Stimulated activated CD4-positive, alpha-beta T cell treated with anti-CD3 and anti-CD28 coated beads, Interleukin-12 subunit alpha, Interleukin-12 subunit beta, amount 100 ng/mL, for 48 hours (primary cell): ENCODE results near the gene HS3ST3A1.
"Not testable (repeated sequence)": the region's sequence is repeated elsewhere in the genome, so short reads cannot be mapped to it uniquely, and the experiment has no call there.

ENCODE experiments used
- DNase-seq, 3 donors: peaks; one replicate each; pipeline ENCODE4 v3.0.0-alpha.2; 2020; ENCODE audit warnings: low read depth in 2 of 3, low spot score in 1 of 3

Gene HS3ST3A1

DNA sequence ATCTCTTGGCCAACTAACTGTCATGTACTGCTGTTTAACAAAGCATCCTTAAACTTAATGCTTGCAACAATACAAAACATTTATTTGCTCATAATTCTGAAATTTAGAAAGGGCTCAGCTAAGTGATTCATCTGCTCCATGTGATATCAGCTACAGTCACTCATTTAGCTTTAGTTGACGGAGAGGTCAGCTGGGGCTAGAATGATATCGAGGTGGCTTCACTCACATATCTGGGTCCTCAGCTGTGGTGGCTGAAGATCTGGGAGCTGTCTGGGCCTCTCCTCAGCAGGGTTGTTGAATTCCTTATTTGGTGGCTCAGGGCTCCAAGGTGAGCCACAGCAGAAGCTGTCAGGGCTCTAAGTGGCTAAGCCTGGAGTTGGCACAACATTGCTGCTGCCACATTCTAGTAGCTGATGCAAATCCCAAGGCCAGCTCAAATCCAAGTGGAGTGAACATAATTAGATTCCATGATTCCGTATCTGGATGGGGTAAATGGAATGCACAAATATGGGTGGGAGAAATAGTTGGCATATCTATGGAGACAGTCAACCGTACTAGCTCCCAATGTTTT, 62.8 kb downstream of the HS3ST3A1 start:
- DNase-seq, result no peak

DNA sequence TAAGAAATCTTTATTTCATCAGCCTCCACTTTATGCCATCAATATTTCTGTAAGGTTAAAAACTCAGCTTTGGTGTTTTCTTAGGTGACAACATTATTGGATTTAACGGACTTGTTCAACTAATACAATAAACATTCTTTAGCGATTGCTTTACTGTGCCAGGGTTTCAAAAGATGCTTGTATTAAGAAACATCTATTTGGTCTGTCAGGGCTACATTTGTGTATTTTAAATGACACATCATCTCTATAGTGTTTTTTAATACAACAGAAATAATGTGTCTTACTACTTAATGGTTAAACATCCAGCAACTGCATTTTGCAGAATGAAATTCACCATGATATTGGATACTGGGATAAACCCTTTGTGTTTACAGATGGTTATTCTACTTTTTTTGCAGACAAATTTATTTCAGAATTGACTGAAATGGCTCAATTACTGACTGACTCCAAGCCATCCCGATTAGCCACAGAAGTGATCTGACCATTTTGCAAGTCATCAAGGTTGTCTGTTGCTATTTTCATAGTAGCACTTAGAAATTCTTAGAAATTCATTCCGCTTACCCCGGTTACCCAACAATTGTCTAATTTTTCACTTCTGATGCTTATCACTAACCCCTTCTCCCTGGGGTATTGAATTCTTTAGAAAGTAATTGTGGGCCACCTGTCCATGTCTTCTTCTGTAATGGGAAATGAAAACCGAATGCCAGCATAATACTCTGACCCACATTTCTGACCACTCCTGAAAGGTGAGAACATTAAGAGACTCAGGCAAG, 63.7 kb downstream of the HS3ST3A1 start:
- no peak for DNase-seq

DNA sequence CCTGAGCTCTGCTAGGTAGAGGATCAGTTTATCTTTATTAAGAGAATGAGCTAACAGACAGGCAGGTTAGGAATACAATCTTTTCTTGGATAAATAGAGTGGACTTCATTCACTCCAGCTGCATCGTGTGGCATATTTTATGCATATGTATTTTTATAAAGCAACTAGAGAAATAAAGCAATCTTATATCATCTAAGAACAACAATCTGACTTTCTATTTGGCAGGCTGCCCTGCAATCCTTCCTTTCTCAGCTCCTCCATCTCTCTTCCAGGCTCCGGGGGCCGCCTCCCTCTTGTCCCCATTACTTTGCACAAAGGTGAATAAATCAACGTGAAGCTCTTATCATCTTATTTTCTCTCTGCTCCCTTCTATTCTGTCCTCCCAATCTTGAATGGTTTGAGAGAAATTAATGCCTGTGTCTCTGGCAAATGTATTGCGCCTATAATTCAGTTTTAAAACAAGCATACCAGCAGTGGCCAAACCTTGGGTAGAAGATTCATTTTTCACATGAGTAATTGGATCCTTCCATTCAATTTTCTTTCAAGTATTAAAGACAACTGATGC, 64.5 kb downstream of the HS3ST3A1 start:
- no peak for DNase-seq

DNA sequence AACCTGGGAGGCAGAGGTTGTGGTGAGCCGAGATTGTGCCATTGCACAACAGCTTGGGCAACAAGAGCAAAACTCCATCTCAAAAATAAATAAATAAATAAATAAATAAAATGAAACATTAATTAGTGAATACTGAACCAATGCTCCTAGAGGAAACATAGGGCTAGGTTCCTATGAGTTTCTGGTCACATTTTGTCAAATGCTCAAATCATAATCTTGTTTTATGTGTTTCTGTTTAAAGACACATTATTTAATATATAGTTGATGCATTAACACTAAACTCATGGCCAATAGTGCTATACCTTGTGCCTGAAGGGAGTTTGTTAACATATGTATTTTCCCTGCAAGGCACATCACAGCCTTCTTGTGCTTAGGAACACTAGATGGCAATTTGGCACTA, 66.8 kb downstream of the HS3ST3A1 start:
- no peak for DNase-seq

DNA sequence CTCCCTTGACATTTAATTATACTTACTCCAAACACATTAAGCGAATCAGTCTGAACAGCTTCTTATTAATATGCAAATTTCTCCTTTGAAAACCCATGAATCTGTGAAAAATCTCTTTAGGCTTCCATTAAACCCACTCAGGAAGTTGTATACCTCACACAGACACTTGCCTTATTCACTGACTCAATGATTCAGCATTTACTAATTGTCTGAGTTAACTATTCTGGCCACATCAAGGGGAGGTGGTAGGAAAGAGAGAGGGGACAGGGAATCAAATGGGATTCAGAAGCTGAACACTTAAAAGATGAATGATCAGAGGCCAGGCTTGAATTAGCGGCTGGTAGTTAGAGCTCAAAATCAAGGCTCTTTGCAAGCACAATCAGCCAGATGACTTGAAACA, 70.0 kb downstream of the HS3ST3A1 start:
- DNase-seq, result no peak

DNA sequence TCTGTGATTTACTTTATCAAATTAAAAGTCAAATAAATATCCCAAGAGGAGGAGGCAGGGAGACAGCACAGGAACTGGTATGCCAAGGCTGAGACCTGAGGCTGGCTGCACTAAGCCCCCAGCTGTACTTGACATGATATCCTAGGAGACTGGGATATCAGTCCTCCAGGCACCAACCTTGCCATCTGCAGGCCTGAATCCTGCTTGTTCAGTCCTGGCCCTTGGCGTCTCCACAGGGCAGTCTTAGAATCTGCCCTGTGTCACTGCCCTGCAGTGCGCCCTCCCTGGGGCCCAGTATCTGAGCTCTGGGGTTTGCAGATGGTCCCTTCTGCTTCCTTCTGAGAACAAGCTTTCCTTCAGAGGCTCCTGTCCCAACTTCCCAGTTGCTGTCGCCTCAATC, 75.9 kb downstream of the HS3ST3A1 start:
- no peak for DNase-seq

DNA sequence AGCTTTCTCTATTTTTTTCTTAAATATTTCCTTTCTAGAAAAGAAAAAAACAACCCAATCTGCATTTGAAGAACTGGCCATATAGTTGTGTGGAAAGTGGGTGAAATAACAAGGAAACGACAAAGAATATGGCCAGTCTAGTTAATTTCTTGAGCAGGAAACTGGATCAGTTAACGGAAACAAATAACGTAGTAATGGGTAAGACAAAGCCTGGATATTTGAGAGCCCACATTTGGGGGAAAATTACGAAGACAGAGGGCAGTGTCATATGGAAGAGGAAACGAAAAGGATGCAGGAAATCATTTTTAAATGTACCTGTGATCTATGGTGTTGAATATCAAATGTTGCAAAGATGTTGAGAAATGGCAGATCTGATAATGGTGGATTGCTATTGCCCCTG, 78.6 kb downstream of the HS3ST3A1 start:
- DNase-seq, result no peak

DNA sequence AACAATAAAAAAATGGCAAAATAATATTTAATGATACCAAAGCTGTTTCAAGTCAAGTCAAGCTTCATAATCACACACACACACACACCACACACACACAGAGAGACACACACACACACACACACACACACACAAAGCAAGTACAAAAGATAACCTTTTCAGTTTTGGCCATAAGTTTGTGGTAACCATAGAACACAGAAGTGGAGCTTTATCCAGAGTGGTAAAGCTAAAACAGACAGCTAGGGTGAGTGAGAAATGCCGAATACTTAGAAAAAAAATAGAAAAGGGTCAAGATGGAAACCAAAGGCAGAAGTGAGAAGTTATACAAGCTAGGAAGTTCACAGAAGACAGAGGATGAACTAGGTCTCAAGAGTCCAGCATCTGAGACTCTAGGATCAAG, 79.0 kb downstream of the HS3ST3A1 start:
- DNase-seq, result no peak

DNA sequence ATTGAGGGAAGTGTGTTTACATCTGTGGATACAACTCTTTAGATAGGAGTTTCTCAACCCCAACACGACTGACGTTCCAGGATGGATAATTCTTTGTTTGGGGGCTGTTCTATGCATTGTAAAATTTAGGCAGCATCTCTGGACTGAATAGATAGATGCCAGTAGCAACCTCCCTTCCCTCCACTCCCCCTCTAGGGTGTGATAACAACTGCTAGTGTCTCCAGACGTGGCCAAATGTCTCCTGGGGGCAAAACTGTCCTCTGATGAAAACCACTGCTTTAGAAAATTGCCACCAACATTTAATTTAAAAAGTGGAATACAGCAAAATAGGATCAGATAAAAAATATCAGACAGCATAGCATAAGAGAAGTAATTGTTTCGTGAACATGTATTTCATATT, 79.9 kb downstream of the HS3ST3A1 start:
- DNase-seq, result no peak

DNA sequence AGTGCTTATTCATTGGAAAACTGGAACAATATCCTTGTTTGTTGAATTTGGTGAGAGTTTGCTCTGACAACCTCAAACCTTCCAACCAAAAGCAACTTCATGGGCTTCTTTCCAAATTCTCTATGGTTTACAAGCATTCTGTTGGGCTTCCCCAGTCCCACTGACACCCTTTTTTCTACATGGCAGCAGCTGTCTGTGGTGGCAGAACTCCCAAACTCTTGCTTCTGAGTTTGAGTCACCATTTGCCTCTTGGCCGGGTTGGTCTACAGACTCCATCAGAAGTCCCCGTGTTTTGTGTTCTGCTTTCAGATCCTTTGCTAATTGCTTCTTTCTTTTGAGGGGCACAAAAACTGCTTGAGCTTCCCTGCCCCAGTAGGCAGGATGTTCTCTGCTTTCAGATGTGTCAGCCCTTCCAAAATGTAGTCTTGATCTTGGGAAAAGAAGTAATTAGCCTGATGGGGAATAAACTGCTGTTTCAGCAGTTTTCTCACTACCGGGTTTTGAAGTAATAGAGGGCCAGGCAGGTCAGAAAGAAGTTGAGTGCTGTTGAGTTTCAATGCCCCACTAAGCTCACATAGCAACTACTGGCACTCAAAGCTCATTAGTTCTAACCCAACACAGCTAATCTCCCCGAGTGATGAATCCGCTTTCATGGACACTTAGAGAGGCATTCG, 80.7 kb downstream of the HS3ST3A1 start:
- no peak for DNase-seq

DNA sequence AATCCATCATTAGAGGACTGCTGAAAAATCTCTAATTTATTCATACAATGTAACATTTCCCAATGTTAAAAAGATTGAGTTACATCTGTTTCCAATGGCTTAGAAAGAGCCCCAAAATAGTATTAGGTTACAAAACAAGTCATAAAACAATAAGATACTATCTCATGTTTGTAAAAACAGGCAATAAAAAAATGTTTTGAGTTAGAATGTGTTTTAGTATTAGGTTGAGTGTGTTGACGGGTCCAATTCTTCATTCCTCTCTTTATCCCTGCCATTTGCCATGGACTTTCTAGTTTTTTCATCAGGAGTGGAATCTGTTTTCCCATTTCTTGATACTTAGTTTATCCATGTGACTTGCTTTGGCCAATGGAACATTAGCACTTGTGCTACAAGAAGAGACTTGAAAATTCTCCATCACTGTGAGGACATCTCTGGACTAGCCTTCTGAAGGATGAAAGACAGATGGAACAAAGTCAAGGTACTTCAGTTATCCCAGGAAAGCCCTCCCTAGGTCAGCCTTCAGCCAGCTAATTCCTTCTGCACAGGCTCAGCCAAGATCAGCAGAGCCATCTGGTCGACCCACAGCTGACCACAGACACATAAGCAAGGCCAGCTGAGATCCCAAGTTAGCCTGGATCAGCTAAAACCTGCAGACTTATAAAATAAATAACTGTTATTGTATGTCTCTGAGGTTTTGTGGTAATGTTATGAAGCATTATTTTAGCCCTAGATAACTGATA, 83.3 kb downstream of the HS3ST3A1 start:
- no peak for DNase-seq

DNA sequence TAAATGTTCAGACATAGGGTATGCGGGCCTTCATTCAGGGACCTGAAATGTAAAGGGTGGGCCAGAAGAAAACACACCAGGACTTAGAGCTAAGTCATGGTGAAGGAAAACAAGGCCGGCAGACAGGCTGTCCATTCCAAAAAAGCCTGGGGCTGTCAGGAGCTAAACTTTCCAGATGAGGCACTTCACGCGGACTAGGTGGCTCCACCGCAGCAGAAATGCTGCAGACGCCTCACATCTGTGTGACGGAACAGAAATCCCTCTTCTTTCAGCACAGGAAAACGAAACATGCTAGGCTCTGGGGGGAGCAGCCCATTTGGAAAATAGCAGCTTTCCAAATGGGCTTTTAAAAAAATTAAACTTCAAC, 88.7 kb downstream of the HS3ST3A1 start:
- no peak for DNase-seq

DNA sequence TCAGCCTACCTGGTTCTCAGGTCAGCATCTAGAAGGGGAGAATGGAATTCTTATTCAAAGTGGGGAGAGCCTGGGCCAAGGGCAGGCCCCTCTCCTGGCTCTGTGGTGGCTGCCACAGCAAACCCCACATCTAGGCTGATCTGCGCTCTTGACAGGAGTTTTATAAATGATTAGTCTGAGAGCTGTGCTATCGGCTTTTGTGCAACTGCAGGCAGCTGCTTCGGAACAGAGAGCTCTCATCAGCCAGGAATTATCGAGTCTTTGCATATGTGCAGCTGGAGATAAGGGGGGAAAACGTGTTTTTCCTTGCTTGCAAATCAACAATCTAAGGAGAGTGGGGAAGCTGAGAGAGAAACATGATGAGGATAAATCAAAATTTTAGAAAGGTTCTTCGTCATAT, 91.7 kb downstream of the HS3ST3A1 start:
- no peak for DNase-seq

DNA sequence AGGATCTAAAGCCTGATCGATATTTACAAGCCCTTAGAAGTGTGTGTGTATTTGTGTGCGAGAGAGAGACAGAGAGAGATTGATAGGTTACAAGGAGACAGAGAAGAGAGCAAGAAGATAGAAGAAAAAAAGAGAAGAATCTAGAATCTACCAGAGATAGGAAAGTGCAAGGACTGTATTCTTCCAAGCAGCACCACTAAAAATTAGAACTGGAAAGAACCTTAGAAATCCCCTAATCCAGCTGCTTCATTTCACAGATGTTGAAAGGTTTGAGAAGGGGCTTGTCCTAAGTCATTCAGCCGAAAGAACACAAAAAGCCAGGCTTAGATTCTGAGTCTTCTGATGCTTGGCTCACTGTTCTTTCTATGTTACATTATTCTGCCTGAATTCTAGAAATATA, 92.2 kb downstream of the HS3ST3A1 start:
- no peak for DNase-seq

DNA sequence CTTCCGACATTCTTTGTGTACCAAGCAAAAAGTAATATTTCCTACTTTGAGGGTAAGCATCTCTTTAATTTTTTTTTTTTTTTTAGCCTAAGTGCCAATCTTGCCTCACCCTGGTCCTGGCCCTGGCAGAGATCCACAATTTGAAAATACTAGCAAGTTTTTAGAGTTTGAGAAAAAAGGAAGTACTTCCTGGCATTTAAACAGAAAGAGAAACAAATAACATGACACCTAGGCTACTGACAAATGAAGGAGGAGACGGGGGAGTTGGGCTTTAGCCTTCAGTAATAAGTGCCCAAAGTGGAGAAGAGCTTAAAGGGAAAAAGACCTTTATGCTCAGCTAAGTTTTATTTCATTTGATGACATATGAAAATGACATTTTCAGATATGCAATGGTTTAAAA, 92.8 kb downstream of the HS3ST3A1 start:
- DNase-seq, result no peak

DNA sequence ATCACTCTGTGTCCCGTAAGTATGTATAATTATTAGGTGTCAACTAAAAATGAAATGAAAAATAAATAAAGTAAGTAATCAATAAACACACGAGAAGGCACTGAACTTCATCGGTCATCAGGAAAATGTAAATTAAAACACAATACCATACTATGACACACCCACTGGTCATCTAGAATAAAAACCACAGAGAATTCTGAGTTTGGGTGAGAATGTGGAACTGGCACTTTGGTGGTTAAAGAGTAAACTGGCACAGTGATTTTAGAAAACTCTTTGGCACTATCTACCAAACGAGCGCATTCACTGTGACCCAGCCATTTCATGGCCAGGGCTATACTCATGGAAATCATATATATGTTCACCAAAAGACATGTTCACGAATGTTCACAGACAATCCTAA, 98.2 kb downstream of the HS3ST3A1 start:
- no peak for DNase-seq

DNA sequence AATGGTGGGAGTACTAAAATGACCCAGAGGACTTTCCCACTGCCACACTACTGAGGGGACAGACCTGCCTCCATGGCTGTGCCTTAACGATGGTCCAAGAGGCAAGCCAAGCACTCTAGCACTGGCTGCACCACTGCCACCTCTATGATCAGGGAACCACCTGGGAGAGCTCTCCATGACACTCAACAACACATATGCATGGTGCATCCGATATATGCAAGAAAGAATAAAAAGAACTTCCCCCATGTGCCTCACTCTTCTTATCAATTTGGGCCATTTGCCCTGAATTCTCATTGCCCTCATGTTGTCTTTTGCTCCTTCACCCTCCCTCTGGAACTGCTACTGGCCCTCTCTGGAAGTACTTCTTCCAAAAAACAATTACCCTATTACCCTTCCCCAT, 99.5 kb downstream of the HS3ST3A1 start:
- no peak for DNase-seq

DNA sequence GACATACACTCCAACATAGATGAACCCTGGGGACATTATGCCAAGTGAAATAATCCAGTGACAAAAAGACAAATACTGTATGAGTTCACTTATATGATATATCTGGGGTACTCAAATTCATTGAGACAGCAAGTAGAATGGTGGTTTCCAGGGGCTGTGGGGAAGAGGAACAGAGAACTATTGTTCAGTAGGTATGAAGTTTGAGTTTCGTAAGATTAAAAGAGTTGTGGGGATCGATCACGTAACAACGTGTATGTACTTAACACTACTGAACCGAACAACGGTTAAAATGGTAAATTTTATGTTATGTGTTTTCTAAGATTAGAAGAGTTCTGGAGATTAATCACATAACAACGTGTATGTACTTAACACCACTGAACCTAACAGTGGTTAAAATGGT, 100.8 kb downstream of the HS3ST3A1 start:
- no peak for DNase-seq

DNA sequence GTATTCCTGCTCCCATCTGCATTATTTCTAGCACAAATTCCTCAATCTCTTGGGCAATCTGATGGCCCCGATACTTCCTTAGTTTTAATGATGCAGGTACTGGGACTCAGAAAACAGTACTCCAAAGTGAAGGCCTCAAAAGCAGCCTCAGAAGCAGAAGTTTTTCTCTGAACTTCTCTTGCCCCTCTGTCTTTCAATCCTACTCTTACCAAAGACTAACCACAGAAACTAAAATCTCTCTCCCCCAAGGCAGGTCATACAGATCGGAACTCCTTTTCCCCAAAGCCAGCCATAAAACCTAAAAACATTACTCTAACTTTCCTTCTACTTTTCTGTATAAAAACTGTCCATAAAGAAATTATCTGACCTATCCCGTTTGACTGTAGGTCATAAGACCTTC, 103.5 kb downstream of the HS3ST3A1 start:
- DNase-seq, result no peak

DNA sequence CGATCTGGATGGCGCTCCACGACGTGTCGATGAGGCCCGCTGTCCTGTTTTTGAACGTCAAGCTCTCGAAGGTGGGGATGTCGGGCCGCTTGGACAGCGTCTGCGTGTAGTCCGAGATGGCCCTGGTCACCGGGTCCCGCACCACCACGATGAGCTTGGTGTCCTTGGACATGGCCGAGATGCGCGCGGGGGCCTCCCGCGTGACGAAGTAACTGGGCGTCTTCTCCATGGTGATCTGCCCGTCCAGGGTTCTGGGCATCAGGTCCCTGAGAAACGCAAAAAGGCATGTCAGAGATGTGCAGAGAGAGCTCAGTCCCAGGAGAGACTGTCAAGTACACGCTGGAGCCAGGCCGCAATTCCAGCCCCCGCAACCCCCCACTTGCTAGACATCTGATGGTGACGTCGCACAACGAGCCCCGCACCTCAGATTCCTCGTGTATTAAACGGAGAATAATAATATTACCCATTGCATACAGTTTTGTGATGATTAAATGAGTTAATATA, 105.1 kb downstream of the HS3ST3A1 start:
- DNase-seq, result not testable (repeated sequence)

DNA sequence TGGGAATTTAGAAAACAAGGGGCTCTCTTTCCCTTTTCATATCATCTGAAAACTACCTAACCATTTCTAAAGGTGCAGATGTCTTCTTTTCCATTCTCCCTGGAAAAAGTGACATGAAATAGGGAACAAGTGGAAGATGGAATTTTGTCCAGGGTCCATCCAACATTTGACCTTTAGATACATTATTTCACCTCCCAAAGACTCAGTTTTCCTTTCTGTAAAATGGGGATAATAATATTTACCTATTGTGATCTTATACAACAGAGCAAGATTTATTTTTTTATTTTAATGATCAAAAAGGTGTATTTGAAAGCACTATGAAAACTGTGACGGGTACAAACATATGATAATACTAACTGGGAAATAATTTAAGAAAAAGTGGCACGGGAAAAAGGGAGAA, 106.3 kb downstream of the HS3ST3A1 start:
- no peak for DNase-seq

DNA sequence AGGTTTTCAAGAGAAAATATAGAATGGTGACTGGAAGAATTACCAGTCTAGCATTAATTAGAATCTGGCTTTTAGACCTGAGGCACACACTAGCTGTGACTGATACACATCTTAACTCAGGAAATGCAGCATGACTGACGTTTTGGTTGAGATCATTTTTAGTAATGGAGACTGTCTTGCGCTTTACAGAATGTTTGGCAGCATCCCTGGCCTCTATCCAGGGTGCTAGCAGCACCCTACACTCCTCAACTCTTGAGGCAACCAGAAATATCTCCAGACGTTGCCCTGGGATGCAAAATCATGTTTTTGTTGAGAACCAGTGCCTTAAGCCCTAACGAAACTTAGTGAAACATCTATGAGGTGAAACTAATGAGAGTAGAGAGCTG, 109.0 kb downstream of the HS3ST3A1 start:
- no peak for DNase-seq
